K562 (cell line): ENCODE measurements around the gene DCST1. TPM values are rescaled to one million over a fixed set of nuclear protein-coding genes. Genes with fewer than 3 reads are reported as not detected.
A peak's percentile ranks its signal among the peaks of the same experiment; 100 is the strongest.

Source experiments
- BCL6 ChIP-seq: fragments of 250-450 bp; sonication (Bioruptor Pico); IDR thresholded peaks from 2 replicates; pipeline ENCODE4 v1.4.0; 2020
- CREB3 ChIP-seq: fragments of 450-650 bp; conservative IDR thresholded peaks from 2 replicates; pipeline ENCODE4 v1.6.1; 2016; ENCODE audit warnings: missing genetic modification characterization, low read depth, mild to moderate bottlenecking, missing compliant biosample characterization, moderate library complexity
- ETV5 ChIP-seq: sonication (generic); formaldehyde crosslinking; IDR thresholded peaks from 2 replicates; pipeline ENCODE4 v1.4.0; 2020; ENCODE audit warnings: low read depth, mild to moderate bottlenecking, missing genetic modification reagents
- EZH2 ChIP-seq: IDR thresholded peaks from 2 replicates; pipeline ENCODE4 v1.6.1; 2012; ENCODE audit warnings: low read depth, mild to moderate bottlenecking, inconsistent platforms, low read length, borderline replicate concordance
- FUS ChIP-seq: fragments of 200-400 bp; formaldehyde crosslinking; optimal IDR thresholded peaks from 2 replicates; pipeline ENCODE3; 2017; ENCODE audit warnings: low read depth, low read length
- HOXB6 ChIP-seq: fragments of 250-450 bp; sonication (Bioruptor Pico); IDR thresholded peaks from 2 replicates; pipeline ENCODE4 v1.5.1; 2022; ENCODE audit warnings: mild to moderate bottlenecking, borderline replicate concordance
- KAT2B ChIP-seq: IDR thresholded peaks from one replicate; pipeline ENCODE4 v1.6.1; 2012; ENCODE audit warnings: low read depth, mild to moderate bottlenecking, control low read depth, inconsistent platforms, low read length, moderate library complexity
- MXD1 ChIP-seq: fragments of 250-450 bp; sonication (Bioruptor Pico); IDR thresholded peaks from 2 replicates; pipeline ENCODE4 v1.8.0; 2021; ENCODE audit warnings: borderline replicate concordance, mild to moderate bottlenecking, moderate library complexity; ENCODE audit not compliant: poor library complexity, severe bottlenecking
- NONO ChIP-seq, 2 experiments: fragments of 200-400 bp in 1 of 2; fragments of 450-650 bp in 1 of 2; formaldehyde crosslinking in 1 of 2; IDR thresholded peaks; 2 replicates each; pipeline ENCODE4 v1.6.1; 2017; ENCODE audit warnings: low read depth in 2 of 2, mild to moderate bottlenecking in 2 of 2, moderate library complexity in 2 of 2, low read length in 1 of 2
- RNF2 ChIP-seq: sonication (generic); IDR thresholded peaks from 2 replicates; pipeline ENCODE4 v1.6.1; 2016
- SOX6 ChIP-seq: fragments of 450-650 bp; IDR thresholded peaks from 2 replicates; pipeline ENCODE4 v1.6.1; 2014; ENCODE audit warnings: mild to moderate bottlenecking
- TARDBP ChIP-seq: fragments of 450-650 bp; IDR thresholded peaks from 2 replicates; pipeline ENCODE4 v1.6.1; 2016
- TBP ChIP-seq: optimal IDR thresholded peaks from 2 replicates; pipeline ENCODE3; 2011; ENCODE audit warnings: low read depth, low read length, improper control_type of control experiment
- TRIM28 ChIP-seq: fragments of 450-650 bp; IDR thresholded peaks from 2 replicates; pipeline ENCODE4 v1.6.1; 2017
- XRCC4 ChIP-seq: IDR thresholded peaks from one replicate; pipeline ENCODE4 v1.6.1; 2011; ENCODE audit not compliant: insufficient read depth, insufficient read length; ENCODE audit errors: extremely low read depth
- ZFX ChIP-seq: sonication (generic); formaldehyde crosslinking; IDR thresholded peaks from 2 replicates; pipeline ENCODE4 v1.8.0; 2022; ENCODE audit warnings: mild to moderate bottlenecking, missing genetic modification reagents, moderate library complexity
- ZNF175 ChIP-seq: fragments of 200-800 bp; sonication (Bioruptor generic); IDR thresholded peaks from 2 replicates; pipeline ENCODE4 v1.6.1; 2016; ENCODE audit warnings: low read depth, mild to moderate bottlenecking, missing genetic modification characterization, missing compliant biosample characterization
- ZNF212 ChIP-seq: fragments of 450-650 bp; formaldehyde crosslinking; IDR thresholded peaks from 2 replicates; pipeline ENCODE4 v1.4.0; 2020; ENCODE audit warnings: mild to moderate bottlenecking
- ZNF717 ChIP-seq: fragments of 250-450 bp; sonication (Bioruptor Pico); IDR thresholded peaks from 2 replicates; pipeline ENCODE4 v1.5.0; 2021
- ZNF76 ChIP-seq: fragments of 250-450 bp; sonication (Bioruptor Pico); IDR thresholded peaks from 2 replicates; pipeline ENCODE4 v1.4.0; 2020; ENCODE audit warnings: mild to moderate bottlenecking, moderate library complexity, borderline replicate concordance
- polyA plus RNA-seq, 8 experiments: library from polyadenylated mRNA; depleted of rRNA in 4 of 8; stranded (reverse) in 5 of 8; unstranded in 3 of 8; fragments of >200 nt; fragmentation: Nextera tagmentation in 2 of 8; fragmentation: Illumina TruSeq in 1 of 8; extraction: Ambion mirVana in 2 of 8; extraction: Trizol in 1 of 8; gene quantifications; 2 replicates each; pipeline versions ENCODE4 v1.2.1 to v1.2.3, GENCODE V29; 2011 to 2014; ENCODE audit warnings: inconsistent platforms in 1 of 8, missing spikeins in 1 of 8
- total RNA-seq, 7 experiments: library from RNA; depleted of rRNA in 6 of 7; stranded (reverse); fragments of >200 nt in 6 of 7; fragmentation: Illumina TruSeq in 2 of 7; extraction: Trizol in 2 of 7; gene quantifications; 2 replicates each; pipeline versions ENCODE4 v1.2.1 to v1.2.3, GENCODE V29; 2011 to 2021; ENCODE audit warnings: low replicate concordance in 1 of 7
- TF ChIP-seq, protein P1 (sequence below): sonication (generic); formaldehyde crosslinking; IDR thresholded peaks from 2 replicates; pipeline ENCODE4 v1.4.0; 2020; ENCODE audit warnings: mild to moderate bottlenecking, missing genetic modification reagents
- TF ChIP-seq, protein P2 (sequence below): sonication (generic); formaldehyde crosslinking; IDR thresholded peaks from 2 replicates; pipeline ENCODE4 v1.8.1; 2023; ENCODE audit warnings: mild to moderate bottlenecking, missing genetic modification reagents

DCST1 gene
- total and polyA plus RNA-seq, 9 of the 15 experiments (the other 6 are each of a cell fraction or from before 2014, with no cell fraction given) = not detected

DNA sequence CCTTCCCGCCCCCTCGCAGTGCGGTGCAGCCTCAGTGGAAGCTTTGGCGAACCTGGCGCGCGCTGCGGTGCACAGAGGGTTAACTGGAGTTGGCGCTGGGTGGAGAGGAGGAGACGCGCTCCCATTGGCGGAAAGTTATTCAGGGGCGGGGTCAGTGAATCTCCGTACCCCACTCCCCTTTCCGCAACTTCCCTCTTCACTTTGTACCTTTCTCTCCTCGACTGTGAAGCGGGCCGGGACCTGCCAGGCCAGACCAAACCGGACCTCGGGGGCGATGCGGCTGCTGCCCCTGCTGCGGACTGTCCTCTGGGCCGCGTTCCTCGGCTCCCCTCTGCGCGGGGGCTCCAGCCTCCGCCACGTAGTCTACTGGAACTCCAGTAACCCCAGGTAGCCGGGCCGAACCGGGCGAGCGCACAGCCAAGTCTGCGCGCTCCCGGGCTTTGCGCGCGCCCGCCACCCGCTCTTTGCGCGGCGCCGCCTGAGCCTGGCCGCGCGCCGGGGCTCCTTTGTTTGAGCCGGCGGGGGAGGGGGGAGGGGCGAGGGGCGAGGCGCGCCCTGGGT lies 30.0 kb downstream of the DCST1 start, which contains the start of gene EFNA4 (continued):
- peak; percentile 81 for TF ChIP-seq CREB3 (tag)
- TF ChIP-seq EZH2 = no peak
- TF ChIP-seq RNF2 = no peak
- TF ChIP-seq BCL6 = no peak
- no peak for TF ChIP-seq HOXB6 (CRISPR knock-in tag)
- TF ChIP-seq ZNF717 (CRISPR knock-in tag) = no peak
- TF ChIP-seq ETV5 (CRISPR knock-in tag) = no peak
- peak; percentile 83 for TF ChIP-seq TBP
- no peak for TF ChIP-seq KAT2B
- peak; percentile 75; the same call in 1 of the 2 replicates for TF ChIP-seq ZNF175 (CRISPR knock-in tag)
- no peak for TF ChIP-seq ZNF76 (CRISPR knock-in tag)
- no peak for TF ChIP-seq ZNF212 (CRISPR knock-in tag)
- no peak for TF ChIP-seq TRIM28
- no peak for TF ChIP-seq TARDBP
- TF ChIP-seq XRCC4 = no peak
- TF ChIP-seq MXD1 = no peak
- TF ChIP-seq SOX6 = no peak
- TF ChIP-seq, protein P1, sequence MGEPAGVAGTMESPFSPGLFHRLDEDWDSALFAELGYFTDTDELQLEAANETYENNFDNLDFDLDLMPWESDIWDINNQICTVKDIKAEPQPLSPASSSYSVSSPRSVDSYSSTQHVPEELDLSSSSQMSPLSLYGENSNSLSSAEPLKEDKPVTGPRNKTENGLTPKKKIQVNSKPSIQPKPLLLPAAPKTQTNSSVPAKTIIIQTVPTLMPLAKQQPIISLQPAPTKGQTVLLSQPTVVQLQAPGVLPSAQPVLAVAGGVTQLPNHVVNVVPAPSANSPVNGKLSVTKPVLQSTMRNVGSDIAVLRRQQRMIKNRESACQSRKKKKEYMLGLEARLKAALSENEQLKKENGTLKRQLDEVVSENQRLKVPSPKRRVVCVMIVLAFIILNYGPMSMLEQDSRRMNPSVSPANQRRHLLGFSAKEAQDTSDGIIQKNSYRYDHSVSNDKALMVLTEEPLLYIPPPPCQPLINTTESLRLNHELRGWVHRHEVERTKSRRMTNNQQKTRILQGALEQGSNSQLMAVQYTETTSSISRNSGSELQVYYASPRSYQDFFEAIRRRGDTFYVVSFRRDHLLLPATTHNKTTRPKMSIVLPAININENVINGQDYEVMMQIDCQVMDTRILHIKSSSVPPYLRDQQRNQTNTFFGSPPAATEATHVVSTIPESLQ (CRISPR knock-in tag) = no peak
- 0 out of 4 replicates have a peak, but pooled peaks of 1 of the 2 experiments have one; percentile 47 for TF ChIP-seq NONO (IDR thresholded peaks at IDR 0.05; ENCODE audit: low read depth in 2 of 2, low read length in 1 of 2)
- TF ChIP-seq, protein P2, sequence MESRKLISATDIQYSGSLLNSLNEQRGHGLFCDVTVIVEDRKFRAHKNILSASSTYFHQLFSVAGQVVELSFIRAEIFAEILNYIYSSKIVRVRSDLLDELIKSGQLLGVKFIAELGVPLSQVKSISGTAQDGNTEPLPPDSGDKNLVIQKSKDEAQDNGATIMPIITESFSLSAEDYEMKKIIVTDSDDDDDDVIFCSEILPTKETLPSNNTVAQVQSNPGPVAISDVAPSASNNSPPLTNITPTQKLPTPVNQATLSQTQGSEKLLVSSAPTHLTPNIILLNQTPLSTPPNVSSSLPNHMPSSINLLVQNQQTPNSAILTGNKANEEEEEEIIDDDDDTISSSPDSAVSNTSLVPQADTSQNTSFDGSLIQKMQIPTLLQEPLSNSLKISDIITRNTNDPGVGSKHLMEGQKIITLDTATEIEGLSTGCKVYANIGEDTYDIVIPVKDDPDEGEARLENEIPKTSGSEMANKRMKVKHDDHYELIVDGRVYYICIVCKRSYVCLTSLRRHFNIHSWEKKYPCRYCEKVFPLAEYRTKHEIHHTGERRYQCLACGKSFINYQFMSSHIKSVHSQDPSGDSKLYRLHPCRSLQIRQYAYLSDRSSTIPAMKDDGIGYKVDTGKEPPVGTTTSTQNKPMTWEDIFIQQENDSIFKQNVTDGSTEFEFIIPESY (CRISPR knock-in tag) = no peak
- TF ChIP-seq ZFX (CRISPR knock-in tag) = peak; percentile 59
- TF ChIP-seq FUS = no peak
